ENCODE data around the gene RPS8. TPM values are rescaled to one million over a fixed set of nuclear protein-coding genes. Genes with fewer than 3 reads are reported as not detected.
A peak's percentile ranks its signal among the peaks of the same experiment; 100 is the strongest.

Gene RPS8
- total RNA-seq, 2 donors from 2014 or later, result 1,080 to 1,461 TPM

- H3K27ac ChIP-seq, result peak overlapping the region; percentile 94 to 96
- H3K9me3 ChIP-seq, result no peaks in the 10 kb centered on the region
- TF ChIP-seq CTCF (IDR thresholded peaks at IDR 0.05), result no peak
- no peak overlapping the region for H3K4me3 ChIP-seq
- H3K4me1 ChIP-seq, result peaks cover 0 to 88% of the 10 kb centered on the region in 2 donors
- H3K36me3 ChIP-seq, result peaks cover 44% of the 10 kb centered on the region
- H3K27me3 ChIP-seq, result no peaks in the 10 kb centered on the region
- DNase-seq (ENCODE audit: low spot score), result no peak
Measured at GRCh38 chr1:44805311-44806024, 30.1 kb downstream of the RPS8 start.

- H3K4me1 ChIP-seq, result peaks cover 0 to 95% of the 10 kb centered on the region in 2 donors
- peak overlapping the region in 1 of 2 donors; percentile 7 for H3K4me3 ChIP-seq
- H3K27me3 ChIP-seq, result no peaks in the 10 kb centered on the region
- H3K9me3 ChIP-seq, result no peaks in the 10 kb centered on the region
- H3K27ac ChIP-seq, result peak overlapping the region; percentile 94 to 96
- peaks cover 44% of the 10 kb centered on the region for H3K36me3 ChIP-seq
- no peak for DNase-seq (ENCODE audit: low spot score)
- no peak for TF ChIP-seq CTCF (IDR thresholded peaks at IDR 0.05)
Measured at GRCh38 chr1:44806025-44806703, 30.8 kb downstream of the RPS8 start.

- H3K4me1 ChIP-seq, result peaks cover 0 to 96% of the 10 kb centered on the region in 2 donors
- DNase-seq (ENCODE audit: low spot score), result no peak
- TF ChIP-seq CTCF (IDR thresholded peaks at IDR 0.05), result no peak
- H3K27ac ChIP-seq, result peak within 1 kb of the TSS; percentile 94 to 96
- H3K4me3 ChIP-seq, result peak within 1 kb of the TSS in 1 of 2 donors; percentile 38
- no peaks in the 10 kb centered on the region for H3K27me3 ChIP-seq
- H3K9me3 ChIP-seq, result no peaks in the 10 kb centered on the region
- H3K36me3 ChIP-seq, result peaks cover 44% of the 10 kb centered on the region
Measured at GRCh38 chr1:44806704-44807363, 31.5 kb downstream of the RPS8 start, which contains the start of gene DYNLT4. Gene DYNLT4 (minus strand): TSS chr1:44807351. CDS start chr1:44806668, 683 bp downstream.

- DNase-seq (ENCODE audit: low spot score), result peak; percentile 99
- Histone ChIP-seq H3K4me3 (peak overlapping the region in 1 of 2 donors; percentile 38), H3K9me3 (no peaks in the 10 kb centered on the region), H3K36me3 (peaks cover 43% of the 10 kb centered on the region), H3K27ac (peak overlapping the region; percentile 94 to 96), H3K27me3 (no peaks in the 10 kb centered on the region), H3K4me1 (peaks cover 0 to 95% of the 10 kb centered on the region in 2 donors)
- TF ChIP-seq CTCF (IDR thresholded peaks at IDR 0.05), result no peak
Measured at GRCh38 chr1:44807364-44808062, 32.2 kb downstream of the RPS8 start.

Measured in right atrium auricular region (tissue), 2 donors.